ENCODE results near the gene LRRC74B.

Gene LRRC74B

DNA sequence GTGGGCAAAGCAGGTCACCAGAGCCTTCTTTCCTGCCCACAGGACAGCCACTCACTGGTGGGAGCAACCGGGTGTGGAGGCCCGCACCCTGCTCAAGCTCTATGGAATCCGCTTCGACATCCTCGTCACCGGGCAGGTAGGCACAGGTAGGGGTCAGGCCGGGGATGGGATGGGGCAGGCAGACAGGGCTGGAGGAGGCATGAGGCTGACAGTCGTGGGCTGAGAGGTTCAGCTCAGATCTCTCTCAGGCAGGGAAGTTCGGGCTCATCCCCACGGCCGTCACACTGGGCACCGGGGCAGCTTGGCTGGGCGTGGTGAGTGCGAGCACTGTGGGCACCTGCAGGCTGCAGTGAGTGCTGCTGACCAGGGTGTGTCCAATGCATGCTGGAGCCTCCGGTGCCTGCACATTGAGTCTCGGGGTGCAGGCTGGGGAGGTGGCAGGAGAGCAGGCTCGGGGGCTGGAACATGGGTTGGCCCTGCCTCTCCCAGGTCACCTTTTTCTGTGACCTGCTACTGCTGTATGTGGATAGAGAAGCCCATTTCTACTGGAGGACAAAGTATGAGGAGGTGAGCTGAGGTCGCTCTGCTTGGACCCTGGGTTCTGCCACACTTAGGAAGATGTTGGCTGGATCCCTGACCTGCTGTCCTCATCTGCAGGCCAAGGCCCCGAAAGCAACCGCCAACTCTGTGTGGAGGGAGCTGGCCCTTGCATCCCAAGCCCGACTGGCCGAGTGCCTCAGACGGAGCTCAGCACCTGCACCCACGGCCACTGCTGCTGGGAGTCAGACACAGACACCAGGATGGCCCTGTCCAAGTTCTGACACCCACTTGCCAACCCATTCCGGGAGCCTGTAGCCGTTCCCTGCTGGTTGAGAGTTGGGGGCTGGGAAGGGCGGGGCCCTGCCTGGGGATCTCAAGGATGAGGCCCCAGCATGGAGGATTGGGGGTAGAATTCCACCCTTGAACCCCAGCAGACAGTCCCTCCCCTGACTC lies 19.7 kb upstream of the LRRC74B start:
- H3K27ac ChIP-seq = no peak overlapping the region
- no peak for TF ChIP-seq ZFX (IDR thresholded peaks at IDR 0.05; ENCODE audit: borderline replicate concordance)
- TF ChIP-seq, protein P1, sequence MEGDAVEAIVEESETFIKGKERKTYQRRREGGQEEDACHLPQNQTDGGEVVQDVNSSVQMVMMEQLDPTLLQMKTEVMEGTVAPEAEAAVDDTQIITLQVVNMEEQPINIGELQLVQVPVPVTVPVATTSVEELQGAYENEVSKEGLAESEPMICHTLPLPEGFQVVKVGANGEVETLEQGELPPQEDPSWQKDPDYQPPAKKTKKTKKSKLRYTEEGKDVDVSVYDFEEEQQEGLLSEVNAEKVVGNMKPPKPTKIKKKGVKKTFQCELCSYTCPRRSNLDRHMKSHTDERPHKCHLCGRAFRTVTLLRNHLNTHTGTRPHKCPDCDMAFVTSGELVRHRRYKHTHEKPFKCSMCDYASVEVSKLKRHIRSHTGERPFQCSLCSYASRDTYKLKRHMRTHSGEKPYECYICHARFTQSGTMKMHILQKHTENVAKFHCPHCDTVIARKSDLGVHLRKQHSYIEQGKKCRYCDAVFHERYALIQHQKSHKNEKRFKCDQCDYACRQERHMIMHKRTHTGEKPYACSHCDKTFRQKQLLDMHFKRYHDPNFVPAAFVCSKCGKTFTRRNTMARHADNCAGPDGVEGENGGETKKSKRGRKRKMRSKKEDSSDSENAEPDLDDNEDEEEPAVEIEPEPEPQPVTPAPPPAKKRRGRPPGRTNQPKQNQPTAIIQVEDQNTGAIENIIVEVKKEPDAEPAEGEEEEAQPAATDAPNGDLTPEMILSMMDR (IDR thresholded peaks at IDR 0.05) = no peak

DNA sequence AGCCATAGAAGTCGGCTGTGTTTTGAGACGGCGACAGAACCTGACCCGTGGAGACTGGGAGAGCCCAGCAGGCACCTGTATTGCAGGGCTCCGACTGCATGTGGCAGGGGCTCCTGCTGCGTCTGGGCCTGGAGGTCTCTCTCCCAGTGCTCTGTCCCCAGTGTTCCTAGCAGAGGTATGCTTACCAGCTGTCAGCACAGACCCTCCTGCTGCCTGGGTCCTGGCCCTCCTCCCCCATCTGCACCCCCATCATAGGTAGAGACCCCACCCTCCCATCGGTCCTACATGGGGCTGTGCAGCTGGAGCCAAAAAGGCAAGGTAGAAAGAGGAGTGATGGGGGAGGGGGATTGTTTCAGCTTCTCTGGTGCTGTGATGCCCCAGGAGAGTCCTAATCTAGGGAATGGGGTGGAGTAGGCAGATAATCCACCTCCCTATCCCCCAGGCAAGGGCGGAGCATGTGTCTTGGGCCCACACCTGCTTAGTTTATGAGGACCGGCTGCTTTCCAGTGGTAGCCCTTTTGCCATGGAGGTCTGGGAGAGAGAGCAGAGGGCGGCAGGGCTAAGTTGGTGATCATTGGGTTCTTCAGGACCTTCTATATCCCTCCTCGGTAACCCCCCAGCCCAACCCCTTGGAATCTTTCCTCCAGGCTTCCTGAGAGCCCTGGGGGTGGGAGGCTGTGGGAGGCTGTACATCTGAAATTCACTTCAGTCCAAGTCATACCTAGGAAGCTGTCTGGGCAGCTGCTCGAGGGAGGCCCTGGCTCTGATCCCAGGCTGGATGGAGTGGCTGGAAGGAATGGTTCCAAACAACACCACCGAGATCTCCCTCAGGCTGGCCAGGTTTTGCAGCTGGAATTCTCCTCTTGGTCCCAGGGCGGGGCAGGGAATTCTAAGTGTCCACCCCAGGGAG lies 18.7 kb upstream of the LRRC74B start:
- TF ChIP-seq, protein P1 (IDR thresholded peaks at IDR 0.05) = no peak
- no peak for TF ChIP-seq ZFX (IDR thresholded peaks at IDR 0.05; ENCODE audit: borderline replicate concordance)

DNA sequence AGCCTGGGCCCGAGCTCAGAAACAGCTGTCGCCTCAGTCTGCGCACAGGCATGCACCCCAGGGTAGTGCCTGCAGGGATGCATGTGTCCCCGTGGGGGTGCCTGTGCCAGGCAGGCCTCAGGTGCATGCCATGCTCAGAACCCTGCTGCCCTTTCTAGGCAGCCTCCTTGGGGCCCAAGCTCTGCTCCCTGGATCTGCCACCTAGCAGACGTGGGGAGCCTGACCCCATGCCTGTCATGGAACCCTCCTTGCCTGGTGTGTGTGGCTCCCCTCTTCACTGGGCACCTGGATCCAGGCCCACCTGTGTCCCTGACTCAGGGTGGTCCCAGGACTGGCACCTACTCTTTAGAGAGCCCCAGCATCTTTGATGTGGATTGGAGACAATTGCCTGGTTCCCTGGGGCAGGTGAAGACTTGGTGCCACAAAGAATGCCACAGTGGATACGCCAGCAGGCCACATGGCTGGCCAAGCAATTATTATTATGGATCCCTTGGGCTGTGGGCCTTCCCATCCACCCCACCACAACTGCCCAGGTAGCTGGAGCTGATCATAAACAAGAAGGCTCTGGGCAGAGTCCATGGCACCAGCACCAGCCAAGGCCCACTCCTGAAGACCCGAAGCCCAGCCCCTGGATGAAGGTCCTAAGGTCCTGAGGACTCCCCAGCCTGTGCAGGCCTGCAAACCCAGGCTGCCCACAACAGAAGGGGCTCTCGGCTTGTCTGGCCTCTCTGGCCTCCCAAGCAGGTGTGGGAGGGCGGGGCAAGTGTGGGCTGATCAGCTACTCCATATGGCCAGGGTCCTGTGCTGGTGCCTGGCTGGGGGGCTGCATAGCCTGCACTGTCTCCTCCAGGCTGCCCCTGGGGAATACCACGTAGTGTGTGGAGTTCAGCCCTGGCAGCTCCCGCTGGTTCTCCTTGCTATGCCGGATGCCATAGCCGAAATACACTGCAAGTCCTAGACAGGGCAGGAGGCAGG lies 17.2 kb upstream of the LRRC74B start:
- no peak overlapping the region for H3K27ac ChIP-seq

More for the DNA sequence above, 18.7 kb upstream of the LRRC74B start:
- H3K27ac ChIP-seq = no peak overlapping the region

GRCh38 chr22:21029486-21030025 lies 16.2 kb upstream of the LRRC74B start:
- TF ChIP-seq, protein P1 (IDR thresholded peaks at IDR 0.05) = no peak
- TF ChIP-seq ZFX (IDR thresholded peaks at IDR 0.05; ENCODE audit: borderline replicate concordance) = no peak
- no peak overlapping the region for H3K27ac ChIP-seq

More for the DNA sequence above, 17.2 kb upstream of the LRRC74B start:
- TF ChIP-seq ZFX (IDR thresholded peaks at IDR 0.05; ENCODE audit: borderline replicate concordance) = no peak
- TF ChIP-seq, protein P1 (IDR thresholded peaks at IDR 0.05) = no peak

DNA sequence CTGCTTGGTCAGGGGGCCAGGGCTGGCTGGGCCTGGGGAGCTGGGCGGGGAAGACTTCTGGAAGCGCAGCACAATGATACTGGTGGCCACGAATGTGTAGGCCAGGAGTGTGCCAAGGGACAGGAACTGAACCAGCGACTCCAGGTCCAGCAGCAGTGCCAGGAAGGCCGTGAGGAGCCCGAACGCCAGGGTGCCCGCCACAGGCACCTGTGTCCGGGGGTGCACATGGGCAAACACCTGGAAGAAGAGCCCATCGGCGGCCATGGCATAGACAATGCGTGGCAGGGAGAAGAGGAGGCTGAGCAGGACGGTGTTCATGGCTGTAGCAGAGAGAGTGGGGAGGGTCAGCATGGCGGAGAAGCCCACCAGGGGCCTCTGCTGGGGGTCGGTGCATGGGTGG lies 15.7 kb upstream of the LRRC74B start:
- no peak overlapping the region for H3K27ac ChIP-seq
- no peak for TF ChIP-seq ZFX (IDR thresholded peaks at IDR 0.05; ENCODE audit: borderline replicate concordance)
- TF ChIP-seq, protein P1 (IDR thresholded peaks at IDR 0.05) = no peak

Data from 22Rv1 (cell line).